IMR-90 (cell line): Measurements from ENCODE around the gene BTBD1. TPM values are rescaled to one million over a fixed set of nuclear protein-coding genes. Genes with fewer than 3 reads are reported as not detected.

Experiments used
- ATAC-seq: fragments of 200-7000 bp; cut with Tn5 transposase; 2 replicates; pipeline ENCODE4 v1.9.1; 2020; ENCODE audit warnings: low read depth, mild to moderate bottlenecking, moderate library complexity
- BruUV-seq: library from RNA; stranded (reverse); fragments of 400-500 nt; replicated peaks from 2 replicates; lab custom pipeline; 2021; lab: Mats Ljungman, UMichigan
- CTCF ChIA-PET: fragments of 300-600 bp; formaldehyde crosslinking; extraction: SDS; loops from one replicate; lab custom pipeline; 2021; ENCODE audit warnings: antibody characterized with exemption; lab: Yijun Ruan, JAX
- POLR2A ChIA-PET: fragments of 300-600 bp; sonication (Branson Sonifier 250); formaldehyde crosslinking; loops from one replicate; lab custom pipeline; 2022; ENCODE audit warnings: antibody characterized with exemption; ENCODE audit not compliant: unreplicated experiment; lab: Charles Lee
- DNase-seq: peaks from one replicate; pipeline ENCODE4 v3.0.0; 2013
- H2AFZ ChIP-seq: replicated peaks from 2 replicates; pipeline ENCODE3; 2013; ENCODE audit warnings: low read length, mild to moderate bottlenecking; ENCODE audit not compliant: poor library complexity
- H2AK5ac ChIP-seq: 2 replicates; pipeline ENCODE4 v1.6.1; 2013; ENCODE audit warnings: low read depth, low read length, inconsistent platforms
- H2AK9ac ChIP-seq: replicated peaks from 2 replicates; pipeline ENCODE3; 2013; ENCODE audit warnings: mild to moderate bottlenecking, low read depth, low read length, moderate library complexity; ENCODE audit not compliant: poor library complexity
- H2BK120ac ChIP-seq: 2 replicates; pipeline ENCODE4 v1.6.1; 2013; ENCODE audit warnings: low read depth, low read length, inconsistent platforms
- H2BK15ac ChIP-seq: 3 replicates; pipeline ENCODE4 v1.6.1; 2013; ENCODE audit warnings: low read depth, low read length, inconsistent platforms
- H2BK20ac ChIP-seq: 2 replicates; pipeline ENCODE4 v1.6.1; 2013; ENCODE audit warnings: low read depth, mild to moderate bottlenecking, inconsistent platforms, low read length, moderate library complexity
- H2BK5ac ChIP-seq: 2 replicates; pipeline ENCODE4 v1.6.1; 2013; ENCODE audit warnings: mild to moderate bottlenecking, low read depth, low read length, inconsistent platforms; ENCODE audit not compliant: poor library complexity, severe bottlenecking
- H3K14ac ChIP-seq: replicated peaks from 2 replicates; pipeline ENCODE4 v1.6.1; 2013; ENCODE audit warnings: low read depth, low read length, inconsistent platforms
- H3K18ac ChIP-seq: 2 replicates; pipeline ENCODE4 v1.6.1; 2013; ENCODE audit warnings: low read depth, low read length, control low read depth
- H3K23ac ChIP-seq: 2 replicates; pipeline ENCODE4 v1.6.1; 2013; ENCODE audit warnings: low read depth, low read length, inconsistent platforms
- H3K27ac ChIP-seq: 2 replicates; pipeline ENCODE4 v1.5.1; 2013; ENCODE audit warnings: mild to moderate bottlenecking, control low read depth, low read length; ENCODE audit not compliant: insufficient read depth
- H3K27me3 ChIP-seq: 2 replicates; pipeline ENCODE4 v1.6.1; 2013; ENCODE audit warnings: low read length; ENCODE audit not compliant: control insufficient read depth, insufficient read depth
- H3K36me3 ChIP-seq: 2 replicates; pipeline ENCODE4 v1.6.1; 2013; ENCODE audit warnings: low read length, mixed read lengths; ENCODE audit not compliant: control insufficient read depth, insufficient read depth
- H3K4ac ChIP-seq: 2 replicates; pipeline ENCODE4 v1.6.1; 2013; ENCODE audit warnings: low read depth, low read length, inconsistent platforms
- H3K4me1 ChIP-seq: 2 replicates; pipeline ENCODE4 v1.6.1; 2013; ENCODE audit warnings: low read length, mixed read lengths; ENCODE audit not compliant: control insufficient read depth, insufficient read depth
- H3K4me2 ChIP-seq: 2 replicates; pipeline ENCODE4 v1.6.1; 2013; ENCODE audit warnings: low read depth, mild to moderate bottlenecking, control low read depth, low read length, moderate library complexity
- H3K4me3 ChIP-seq: 2 replicates; pipeline ENCODE4 v1.5.1; 2013; ENCODE audit warnings: low read depth, mild to moderate bottlenecking, control low read depth, low read length, moderate library complexity; ENCODE audit not compliant: insufficient read depth
- H3K56ac ChIP-seq: 2 replicates; pipeline ENCODE4 v1.6.1; 2013; ENCODE audit warnings: low read length, inconsistent platforms; ENCODE audit not compliant: insufficient read depth; ENCODE audit errors: extremely low read depth
- H3K79me1 ChIP-seq, 2 experiments: 2 replicates each; pipeline ENCODE4 v1.6.1; 2013; ENCODE audit warnings: low read length in 2 of 2, inconsistent platforms in 1 of 2, low read depth in 1 of 2
- H3K9ac ChIP-seq: 2 replicates; pipeline ENCODE4 v1.6.1; 2013; ENCODE audit warnings: low read depth, low read length, control low read depth
- H3K9me1 ChIP-seq: 2 replicates; pipeline ENCODE4 v1.6.1; 2013; ENCODE audit warnings: low read length, inconsistent platforms; ENCODE audit not compliant: insufficient read depth
- H3K9me3 ChIP-seq: 2 replicates; pipeline ENCODE4 v1.6.1; 2013; ENCODE audit warnings: low read length; ENCODE audit not compliant: control insufficient read depth, insufficient read depth
- H4K20me1 ChIP-seq: 2 replicates; pipeline ENCODE4 v1.6.1; 2013; ENCODE audit warnings: low read length, inconsistent platforms; ENCODE audit not compliant: insufficient read depth
- H4K5ac ChIP-seq: 2 replicates; pipeline ENCODE4 v1.6.1; 2013; ENCODE audit warnings: mild to moderate bottlenecking, low read depth, low read length, control low read depth
- H4K8ac ChIP-seq, 2 experiments: 2 replicates each; pipeline ENCODE4 v1.6.1; 2013; ENCODE audit warnings: low read depth in 2 of 2, low read length in 2 of 2, control low read depth in 1 of 2, inconsistent platforms in 1 of 2
- H4K91ac ChIP-seq: 2 replicates; pipeline ENCODE4 v1.6.1; 2013; ENCODE audit warnings: low read depth, low read length, inconsistent platforms; ENCODE audit not compliant: insufficient read depth
- BHLHE40 ChIP-seq: fragments of 150-350 bp; IDR thresholded peaks from 2 replicates; pipeline ENCODE4 v1.6.1; 2016; ENCODE audit warnings: mild to moderate bottlenecking, low read depth, low read length
- CEBPB ChIP-seq: IDR thresholded peaks from 2 replicates; pipeline ENCODE4 v1.6.1; 2012; ENCODE audit warnings: low read depth, low read length, improper control_type of control experiment
- CHD1 ChIP-seq: IDR thresholded peaks from 2 replicates; pipeline ENCODE4 v1.6.1; 2012; ENCODE audit warnings: low read depth, low read length, improper control_type of control experiment
- FOS ChIP-seq: fragments of 150-350 bp; IDR thresholded peaks from 2 replicates; pipeline ENCODE4 v1.6.1; 2016; ENCODE audit warnings: low read depth, low read length
- MAFK ChIP-seq: IDR thresholded peaks from 2 replicates; pipeline ENCODE4 v1.6.1; 2012; ENCODE audit warnings: low read depth, low read length, improper control_type of control experiment
- MAZ ChIP-seq: IDR thresholded peaks from 2 replicates; pipeline ENCODE4 v1.6.1; 2012; ENCODE audit warnings: low read depth, mild to moderate bottlenecking, low read length, improper control_type of control experiment, moderate library complexity, borderline replicate concordance
- MXI1 ChIP-seq: IDR thresholded peaks from 2 replicates; pipeline ENCODE4 v1.6.1; 2012; ENCODE audit warnings: low read depth, mild to moderate bottlenecking, low read length, moderate library complexity, borderline replicate concordance
- NFE2L2 ChIP-seq: fragments of 150-350 bp; IDR thresholded peaks from 2 replicates; pipeline ENCODE4 v1.6.1; 2016; ENCODE audit warnings: low read depth, mild to moderate bottlenecking, low read length
- POLR2A ChIP-seq: IDR thresholded peaks from 2 replicates; pipeline ENCODE4 v1.6.1; 2012; ENCODE audit warnings: mild to moderate bottlenecking, low read depth, low read length
- RAD21 ChIP-seq: IDR thresholded peaks from 2 replicates; pipeline ENCODE4 v1.6.1; 2012; ENCODE audit warnings: low read length, improper control_type of control experiment
- RCOR1 ChIP-seq: IDR thresholded peaks from 2 replicates; pipeline ENCODE4 v1.6.1; 2012; ENCODE audit warnings: mild to moderate bottlenecking, low read length, improper control_type of control experiment; ENCODE audit not compliant: insufficient replicate concordance
- RFX5 ChIP-seq: IDR thresholded peaks from 2 replicates; pipeline ENCODE4 v1.8.0; 2012; ENCODE audit warnings: low read depth, mild to moderate bottlenecking, low read length, moderate library complexity
- SMC3 ChIP-seq: fragments of 150-350 bp; IDR thresholded peaks from 2 replicates; pipeline ENCODE4 v1.6.1; 2016; ENCODE audit warnings: low read depth, mild to moderate bottlenecking, antibody characterized with exemption, low read length, moderate library complexity
- USF2 ChIP-seq: fragments of 150-350 bp; IDR thresholded peaks from 2 replicates; pipeline ENCODE4 v1.6.1; 2017; ENCODE audit warnings: mild to moderate bottlenecking, antibody characterized with exemption, low read length, low read depth
- WGBS, 2 experiments: methylation state at CpG; one replicate each; pipeline versions ENCODE4 v1.1.5 to v1.1.7; 2013; ENCODE audit warnings: missing lambda C conversion rate in 2 of 2; ENCODE audit not compliant: insufficient read length in 1 of 2; ENCODE audit errors: extremely low coverage in 2 of 2; 5-methylcytosine and 5-hydroxymethylcytosine counted together
- dilution Hi-C: fragments of 300-500 bp; cut with HindIII; formaldehyde crosslinking; loops from one replicate; pipeline ENCODE4 v1.14.3; 2018; ENCODE audit warnings: low sequenced_read_pairs; ENCODE audit not compliant: unreplicated experiment
- in situ Hi-C: fragments of 300-500 bp; cut with MboI; formaldehyde crosslinking; loops from 3 replicates; pipeline ENCODE4 v1.14.3; 2019; ENCODE audit warnings: low sequenced_read_pairs, inconsistent platforms, mixed read lengths
- intact Hi-C: fragments of 100-400 bp; cut with micrococcal nuclease; formaldehyde crosslinking; loops from 2 replicates; pipeline ENCODE4 v1.10.0; 2022
- polyA plus RNA-seq, 3 experiments: library from polyadenylated mRNA; depleted of rRNA; stranded (reverse); fragments of >200 nt; gene quantifications; 2 replicates each; pipeline ENCODE4 v1.2.3, GENCODE V29; 2012; ENCODE audit warnings: low replicate concordance in 1 of 3
- total RNA-seq: library from RNA; depleted of rRNA; stranded (reverse); fragments of >200 nt; gene quantifications from 2 replicates; pipeline ENCODE4 v1.2.3, GENCODE V29; 2012
- TF ChIP-seq, protein P1 (sequence below): fragments of 150-350 bp; IDR thresholded peaks from 2 replicates; pipeline ENCODE4 v1.6.1; 2016; ENCODE audit warnings: low read depth, mild to moderate bottlenecking, low read length, moderate library complexity, borderline replicate concordance
- TF ChIP-seq, protein P2 (sequence below): conservative IDR thresholded peaks from 2 replicates; pipeline ENCODE4 v1.5.1; 2012; ENCODE audit warnings: mild to moderate bottlenecking, low read depth, low read length, improper control_type of control experiment

Gene BTBD1
- total and polyA plus RNA-seq, 2 of the 4 experiments (the other 2 are of a cell fraction) = 39.3 to 78.7 TPM

DNA sequence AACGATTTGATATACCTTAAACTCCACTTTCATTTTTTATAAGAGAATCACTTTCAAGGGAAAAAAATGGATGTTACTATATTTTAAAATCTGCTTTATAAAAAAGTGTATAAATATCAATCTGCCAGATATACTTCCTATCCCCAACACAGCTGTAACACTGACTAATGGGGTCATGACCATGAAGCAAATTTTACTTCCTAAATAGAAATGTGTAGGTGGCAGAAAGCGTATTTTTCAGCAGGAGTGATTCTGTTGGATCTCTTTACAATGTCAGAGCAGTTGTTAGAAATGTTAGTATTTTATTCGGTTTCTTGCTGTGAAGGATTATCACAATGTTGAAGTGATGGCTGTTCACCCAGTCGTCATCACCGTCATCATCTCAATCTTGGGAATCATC, 50.1 kb downstream of the BTBD1 start:
- H3K56ac ChIP-seq = no peak overlapping the region
- H3K4me1 ChIP-seq = peaks cover 4% of the 10 kb centered on the region
- no peak overlapping the region for H4K91ac ChIP-seq
- peaks cover 3% of the 10 kb centered on the region; the same call in 1 of the 2 replicates for H4K20me1 ChIP-seq
- no peak overlapping the region for H2AFZ ChIP-seq
- 100% methylated on average over 1 of the region's 5 CpGs; no CpG with 5 or more reads in 1 of the 2 experiments for WGBS, 2 experiments
- H2BK120ac ChIP-seq = no peak overlapping the region
- dilution Hi-C loops (no loop called here), in situ Hi-C loops (no loop called here), intact Hi-C loops (loop anchor here (10.0 kb wide), 1 partner anchor 268 kb away; the partner anchor contains the start of gene BNC1)
- no peak overlapping the region for H4K5ac ChIP-seq
- no peak overlapping the region for H3K4me3 ChIP-seq
- ChIA-PET CTCF (no interaction called here), POLR2A (no interaction called here)
- TF ChIP-seq CHD1 = no peak
- TF ChIP-seq MXI1 = no peak
- TF ChIP-seq MAZ = no peak
- TF ChIP-seq NFE2L2 = no peak
- no peak for TF ChIP-seq POLR2A
- no peak for TF ChIP-seq CEBPB
- TF ChIP-seq RCOR1 = no peak
- TF ChIP-seq, protein P1, sequence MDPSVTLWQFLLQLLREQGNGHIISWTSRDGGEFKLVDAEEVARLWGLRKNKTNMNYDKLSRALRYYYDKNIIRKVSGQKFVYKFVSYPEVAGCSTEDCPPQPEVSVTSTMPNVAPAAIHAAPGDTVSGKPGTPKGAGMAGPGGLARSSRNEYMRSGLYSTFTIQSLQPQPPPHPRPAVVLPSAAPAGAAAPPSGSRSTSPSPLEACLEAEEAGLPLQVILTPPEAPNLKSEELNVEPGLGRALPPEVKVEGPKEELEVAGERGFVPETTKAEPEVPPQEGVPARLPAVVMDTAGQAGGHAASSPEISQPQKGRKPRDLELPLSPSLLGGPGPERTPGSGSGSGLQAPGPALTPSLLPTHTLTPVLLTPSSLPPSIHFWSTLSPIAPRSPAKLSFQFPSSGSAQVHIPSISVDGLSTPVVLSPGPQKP = no peak
- no peak for TF ChIP-seq MAFK
- TF ChIP-seq USF2 = no peak
- TF ChIP-seq, protein P2, sequence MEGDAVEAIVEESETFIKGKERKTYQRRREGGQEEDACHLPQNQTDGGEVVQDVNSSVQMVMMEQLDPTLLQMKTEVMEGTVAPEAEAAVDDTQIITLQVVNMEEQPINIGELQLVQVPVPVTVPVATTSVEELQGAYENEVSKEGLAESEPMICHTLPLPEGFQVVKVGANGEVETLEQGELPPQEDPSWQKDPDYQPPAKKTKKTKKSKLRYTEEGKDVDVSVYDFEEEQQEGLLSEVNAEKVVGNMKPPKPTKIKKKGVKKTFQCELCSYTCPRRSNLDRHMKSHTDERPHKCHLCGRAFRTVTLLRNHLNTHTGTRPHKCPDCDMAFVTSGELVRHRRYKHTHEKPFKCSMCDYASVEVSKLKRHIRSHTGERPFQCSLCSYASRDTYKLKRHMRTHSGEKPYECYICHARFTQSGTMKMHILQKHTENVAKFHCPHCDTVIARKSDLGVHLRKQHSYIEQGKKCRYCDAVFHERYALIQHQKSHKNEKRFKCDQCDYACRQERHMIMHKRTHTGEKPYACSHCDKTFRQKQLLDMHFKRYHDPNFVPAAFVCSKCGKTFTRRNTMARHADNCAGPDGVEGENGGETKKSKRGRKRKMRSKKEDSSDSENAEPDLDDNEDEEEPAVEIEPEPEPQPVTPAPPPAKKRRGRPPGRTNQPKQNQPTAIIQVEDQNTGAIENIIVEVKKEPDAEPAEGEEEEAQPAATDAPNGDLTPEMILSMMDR = no peak
- no peak for TF ChIP-seq SMC3
- TF ChIP-seq RAD21 = no peak
- no peak for TF ChIP-seq RFX5
- TF ChIP-seq BHLHE40 = no peak
- TF ChIP-seq FOS = no peak
- H3K14ac ChIP-seq = no peak overlapping the region
- no peaks in the 10 kb centered on the region for H3K27me3 ChIP-seq
- no peak overlapping the region for H3K4ac ChIP-seq
- no peak overlapping the region for H3K27ac ChIP-seq
- no peak overlapping the region for H3K4me2 ChIP-seq
- H4K8ac ChIP-seq = no peak overlapping the region
- H2BK20ac ChIP-seq = no peak overlapping the region
- H2AK5ac ChIP-seq = no peak overlapping the region
- no peak overlapping the region for H3K23ac ChIP-seq
- DNase-seq (no peak), ATAC-seq (no peak)
- H3K18ac ChIP-seq = no peak overlapping the region
- H2AK9ac ChIP-seq = no peak overlapping the region
- H3K79me1 ChIP-seq = peaks cover 11 to 21% of the 10 kb centered on the region in 2 experiments; a peak in 3 of 4 replicates
- no peaks in the 10 kb centered on the region for H3K9me3 ChIP-seq
- peaks cover 9% of the 10 kb centered on the region; the same call in 1 of the 2 replicates for H3K9me1 ChIP-seq
- H2BK15ac ChIP-seq = no peak overlapping the region
- H2BK5ac ChIP-seq = no peak overlapping the region
- BruUV-seq = no TSS peak
- H3K9ac ChIP-seq = no peak overlapping the region
- H3K36me3 ChIP-seq = peaks cover 23% of the 10 kb centered on the region
